Left forelimb (tissue), 1 donor: Measurements from ENCODE around the gene FXYD6.

Experiments used
- DNase-seq: peaks from one replicate; pipeline ENCODE4 v3.0.0-alpha.2; 2018; ENCODE audit warnings: low spot score

Gene FXYD6

DNA sequence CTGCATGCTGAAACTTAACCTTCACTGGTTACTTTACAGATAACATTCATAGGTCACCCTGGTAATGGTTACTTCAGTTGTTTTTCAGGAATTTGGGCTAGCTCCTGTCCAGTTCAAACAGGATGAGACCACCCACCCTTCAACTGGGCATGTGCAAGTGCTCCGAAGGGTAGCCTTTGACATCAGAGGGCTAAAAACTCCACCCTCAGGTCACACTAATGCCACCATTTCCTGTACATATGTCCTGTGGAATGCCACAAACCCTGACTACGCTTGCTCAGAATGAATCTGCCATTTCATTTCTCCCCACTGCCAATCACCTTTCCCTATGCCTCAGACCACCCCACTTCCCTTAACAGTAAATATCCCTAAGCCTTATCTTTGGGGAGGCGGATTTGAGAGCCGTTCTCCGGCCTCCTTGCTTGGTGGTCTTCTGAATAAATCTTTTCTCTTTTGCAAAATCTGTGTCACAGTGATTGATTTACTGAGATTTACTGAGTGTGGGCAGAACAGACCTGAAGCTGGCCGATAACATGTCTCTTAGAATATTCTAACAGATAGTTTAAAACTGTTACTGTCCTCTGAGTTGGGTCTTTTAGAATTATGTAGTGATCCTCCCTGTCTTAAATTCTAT, 26.6 kb downstream of the FXYD6 start:
- peak; percentile 15 for DNase-seq

DNA sequence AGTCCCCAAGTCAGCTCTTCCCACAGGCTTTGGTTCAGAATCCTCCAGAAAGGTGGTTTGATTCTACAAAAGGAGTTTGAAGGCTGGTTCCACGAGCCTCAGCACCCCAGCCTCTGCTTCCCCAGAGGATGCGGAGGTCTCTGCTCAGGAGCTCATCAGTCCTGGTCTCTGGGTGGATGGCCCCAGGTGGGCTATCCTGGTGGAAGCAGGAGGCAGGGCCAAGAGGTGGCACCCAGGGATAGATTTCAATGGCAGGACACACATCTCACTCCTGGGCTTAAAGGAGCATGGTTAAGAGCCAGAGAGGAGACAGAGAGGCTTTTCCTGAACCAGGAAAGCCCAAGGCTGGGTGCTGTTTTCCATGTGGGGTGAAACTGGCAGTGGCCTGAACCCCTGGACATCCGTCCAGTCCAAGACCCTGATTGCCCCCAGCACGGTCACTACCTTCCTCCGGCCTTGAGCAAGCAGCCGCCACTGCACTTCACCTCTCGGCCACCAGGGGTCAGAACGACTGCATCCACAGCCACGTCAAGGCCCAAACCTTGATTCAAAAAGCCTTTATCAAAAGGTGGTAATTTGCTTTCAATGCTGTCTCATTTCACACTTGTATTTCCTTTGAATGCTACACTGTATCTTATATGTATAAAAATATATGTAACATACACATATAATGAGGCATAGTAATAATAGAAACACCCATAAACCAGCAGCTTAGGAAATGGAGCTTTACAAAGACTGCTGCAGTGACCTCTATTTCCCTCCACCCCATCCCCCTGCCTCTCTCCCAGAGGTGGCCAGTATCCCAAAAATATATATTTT, 32.6 kb downstream of the FXYD6 start:
- DNase-seq = peak; percentile 85

DNA sequence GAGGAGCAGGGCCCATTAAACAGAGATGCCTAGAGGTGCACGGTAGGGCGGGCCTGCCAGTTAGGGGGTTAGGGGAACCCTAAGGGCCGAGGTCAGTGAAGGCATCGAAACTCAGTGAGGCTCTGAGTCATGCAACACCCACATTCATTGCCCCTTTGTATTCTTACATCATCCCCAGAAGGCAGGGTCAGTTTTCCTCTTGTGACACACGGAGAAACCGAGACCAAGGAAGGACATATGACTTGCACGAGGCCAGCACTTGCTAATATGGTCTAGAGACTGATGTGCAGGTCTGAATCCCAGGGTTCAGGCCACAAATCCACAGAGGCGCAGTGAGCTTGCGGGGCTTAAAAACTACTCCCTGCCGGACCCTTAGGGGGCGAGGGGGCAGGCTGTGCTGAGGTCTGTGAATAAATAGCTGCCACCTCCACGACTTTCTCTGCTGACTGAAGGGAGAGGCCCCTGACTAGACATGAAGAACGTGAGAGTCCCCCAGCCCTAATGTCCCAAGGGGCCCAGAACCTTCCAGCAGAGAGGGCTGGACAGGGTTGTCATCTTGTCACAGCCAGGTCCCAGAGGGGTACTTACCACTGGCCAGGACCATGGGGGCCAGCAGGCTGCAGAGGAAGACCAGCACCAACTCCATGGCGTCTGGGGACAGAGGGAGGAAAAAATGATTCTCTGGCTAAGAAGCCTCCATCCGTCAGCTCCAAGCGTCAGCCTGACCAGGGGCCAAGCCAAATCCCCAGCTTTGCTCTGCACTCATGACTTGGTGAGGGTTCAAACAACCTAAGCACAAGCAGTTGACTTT, 34.1 kb downstream of the FXYD6 start:
- peak; percentile 61 for DNase-seq

DNA sequence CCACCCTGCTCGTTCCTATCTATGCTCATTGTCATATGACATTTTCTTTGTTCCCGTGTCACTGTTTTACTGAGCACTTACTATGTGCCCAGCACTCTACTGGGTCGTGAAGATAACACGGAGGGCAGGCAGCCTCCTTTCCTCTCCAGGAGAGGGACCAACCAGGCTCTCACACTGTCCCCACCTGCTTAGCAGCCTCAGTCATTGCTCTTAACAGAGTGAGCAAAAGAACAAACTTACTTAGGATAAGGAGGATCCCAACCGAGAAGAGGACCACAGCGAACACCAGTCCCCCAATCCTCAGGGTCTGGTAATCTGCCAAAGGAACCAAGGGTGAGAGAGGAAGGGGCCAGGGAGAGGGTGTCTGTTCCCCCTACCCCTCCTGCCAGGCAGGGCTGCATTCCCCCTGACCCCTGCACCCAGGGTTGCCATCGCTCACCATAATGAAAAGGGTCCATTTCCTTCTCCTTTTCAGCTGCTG, 34.9 kb downstream of the FXYD6 start:
- DNase-seq = peak; percentile 41

DNA sequence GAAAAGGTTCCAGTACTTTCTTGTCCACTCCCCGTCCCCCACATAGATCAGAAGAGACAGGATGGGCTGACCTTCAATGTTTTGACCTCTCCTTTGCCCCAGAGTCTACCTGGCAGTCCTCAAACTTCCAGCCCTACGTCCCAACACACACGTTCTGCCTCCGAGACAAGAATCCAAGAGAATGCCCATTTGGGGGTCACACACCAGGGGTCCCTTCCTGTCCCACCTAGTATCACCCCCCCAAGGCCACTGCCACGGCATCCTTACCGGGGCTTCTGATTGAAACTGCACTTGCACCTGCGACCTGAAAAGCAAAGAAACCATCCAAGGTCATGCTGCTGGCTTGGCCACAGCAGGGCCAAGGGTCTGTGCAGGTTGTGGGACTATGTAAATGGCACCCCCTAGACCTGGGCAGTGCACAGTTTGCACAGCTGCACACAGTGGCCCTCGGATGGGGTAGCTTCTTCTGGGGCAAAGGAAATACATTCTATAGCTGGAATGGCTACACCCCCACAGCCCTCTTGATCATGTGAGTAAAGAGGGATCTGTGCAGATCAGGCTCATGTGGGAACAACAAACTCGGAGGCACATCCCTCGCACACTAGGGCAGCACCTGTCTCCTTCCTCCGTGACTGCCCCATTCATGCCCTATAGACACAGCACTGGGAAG, 35.4 kb downstream of the FXYD6 start:
- peak; percentile 46 for DNase-seq

DNA sequence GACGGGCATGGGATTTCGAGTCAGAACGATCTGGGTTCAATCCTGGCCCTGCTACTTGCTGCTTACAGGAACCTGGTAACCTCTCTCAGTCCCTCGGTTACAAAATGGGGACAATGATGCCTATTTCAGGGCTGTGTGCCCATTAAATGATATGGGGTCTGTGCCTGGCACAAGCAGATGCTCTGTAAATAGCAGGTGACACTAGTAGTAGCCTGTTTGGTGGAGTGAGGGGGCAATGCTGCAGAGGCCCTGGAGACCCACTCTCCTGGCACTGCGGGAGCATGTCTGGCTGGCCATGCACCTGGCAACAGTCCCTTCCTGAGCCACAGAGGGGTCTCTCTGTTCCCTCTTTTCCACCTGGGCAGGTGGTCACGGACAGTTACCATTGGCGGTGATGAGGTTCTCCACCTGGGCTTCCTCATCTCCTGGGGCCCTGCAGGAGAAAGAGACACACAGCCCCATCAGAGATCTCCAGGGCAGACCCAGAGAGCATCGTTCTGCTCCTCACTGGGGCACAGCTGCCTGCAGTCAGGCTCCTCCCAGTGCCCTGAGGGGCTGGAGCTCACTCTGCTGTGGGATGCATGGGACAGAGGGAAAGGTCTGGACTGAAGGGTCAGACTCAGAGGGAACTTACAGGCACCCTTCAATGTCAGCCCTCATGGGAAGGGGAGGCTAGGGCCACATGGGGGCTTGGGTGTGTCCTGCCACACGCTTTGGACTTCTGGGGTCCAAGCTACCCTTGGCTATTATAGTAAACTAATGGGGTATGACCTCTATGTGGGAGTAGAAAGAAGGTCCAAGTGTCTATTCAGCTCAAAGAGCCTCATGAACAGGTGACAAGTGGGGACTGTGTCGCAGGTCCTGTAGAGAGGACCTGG, 36.3 kb downstream of the FXYD6 start:
- DNase-seq = peak; percentile 36

DNA sequence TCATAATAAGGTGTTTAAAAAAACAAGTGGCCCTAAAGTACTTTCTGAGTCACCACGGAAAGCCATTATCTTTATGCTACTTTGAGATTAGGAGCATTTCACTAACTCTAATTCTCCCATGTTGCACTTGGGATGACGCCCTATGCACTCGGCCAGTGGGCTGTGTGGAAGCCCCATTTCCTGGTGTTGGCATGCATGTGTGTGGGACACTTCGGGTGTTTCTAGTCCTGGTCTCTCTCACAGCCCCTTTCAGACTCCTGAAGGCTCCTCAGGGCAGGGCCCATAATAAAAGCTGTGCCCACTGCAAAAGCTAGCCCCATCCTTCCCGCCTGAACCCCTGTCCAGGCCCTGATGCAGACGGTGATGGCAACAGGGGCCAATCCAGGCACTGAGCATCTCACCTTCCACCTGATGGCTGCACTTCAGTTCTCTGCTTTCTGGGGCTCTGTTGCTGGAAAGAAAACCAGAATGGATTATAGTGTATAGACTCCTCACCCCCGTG, 37.0 kb downstream of the FXYD6 start:
- peak; percentile 26 for DNase-seq

DNA sequence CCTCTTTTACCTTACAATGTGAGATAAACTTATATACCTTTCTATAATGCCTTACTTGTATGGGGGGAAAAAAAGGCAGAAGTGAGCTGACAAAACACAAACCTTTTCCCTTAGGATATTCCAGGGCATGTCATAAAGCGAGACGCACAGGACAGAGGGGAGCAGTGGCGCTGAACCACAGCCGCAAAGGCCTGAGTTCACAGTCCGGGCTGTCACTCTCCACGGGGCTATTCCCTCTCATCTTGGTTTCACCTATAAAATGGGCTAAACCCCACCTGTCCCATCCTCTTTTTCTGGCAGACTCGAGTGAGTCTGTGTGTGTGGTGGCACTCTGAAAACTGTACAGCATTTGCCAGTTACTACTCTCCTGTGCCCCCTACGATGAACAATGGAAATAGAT, 37.6 kb downstream of the FXYD6 start:
- DNase-seq = peak; percentile 50

DNA sequence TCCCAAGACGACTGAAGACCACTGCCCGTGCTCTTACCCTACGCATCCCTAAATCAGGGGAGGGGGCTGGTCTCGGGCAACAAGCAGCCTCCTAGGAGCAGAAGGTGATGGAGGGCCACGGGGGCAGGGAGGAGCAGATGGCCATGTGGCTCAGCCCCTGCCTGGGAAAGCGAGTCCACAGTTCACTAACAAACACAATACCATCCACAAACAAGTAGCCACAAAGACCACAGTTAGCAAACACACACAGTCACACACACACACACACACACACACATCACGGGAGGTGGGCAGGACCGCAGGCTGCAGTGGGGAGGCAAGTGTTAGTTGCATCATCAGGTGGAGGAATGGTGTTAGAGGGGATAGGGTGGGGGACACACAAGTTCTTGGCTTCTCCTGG, 38.7 kb downstream of the FXYD6 start:
- peak; percentile 33 for DNase-seq

DNA sequence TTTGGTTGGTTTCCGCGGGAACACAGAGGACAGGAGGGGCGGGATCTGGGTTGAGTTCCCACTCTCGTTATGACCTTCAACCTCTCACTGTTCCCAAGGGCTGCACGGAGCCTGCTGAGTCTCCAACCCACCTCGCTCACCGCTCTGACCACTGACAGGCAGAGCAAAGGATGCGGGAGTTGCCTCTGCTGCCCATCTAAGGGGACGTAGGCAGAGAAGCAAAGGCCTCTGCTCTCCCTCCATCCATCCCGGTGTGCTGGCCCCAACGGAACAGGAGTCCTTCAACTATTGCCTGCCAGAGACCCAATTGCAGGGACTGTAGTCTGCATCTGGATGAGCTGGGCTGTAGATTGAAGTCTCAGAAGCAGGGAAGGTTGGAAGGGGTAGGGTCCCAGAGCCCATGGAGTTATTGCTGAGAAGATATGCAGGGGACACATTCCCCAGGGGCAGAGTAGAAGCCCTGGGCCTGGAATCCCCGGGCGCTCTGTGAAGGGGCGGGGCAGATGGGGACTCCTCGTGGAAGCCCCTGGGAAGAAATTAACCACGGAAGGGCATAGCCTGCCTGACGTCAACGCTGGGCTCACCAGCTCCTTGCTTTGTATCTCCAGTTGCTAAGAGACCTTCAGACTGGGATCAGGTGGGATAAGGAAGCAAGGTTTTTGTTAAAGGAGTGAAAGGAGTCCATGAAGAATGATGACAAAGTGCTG, 39.2 kb downstream of the FXYD6 start:
- DNase-seq = peak; percentile 37

DNA sequence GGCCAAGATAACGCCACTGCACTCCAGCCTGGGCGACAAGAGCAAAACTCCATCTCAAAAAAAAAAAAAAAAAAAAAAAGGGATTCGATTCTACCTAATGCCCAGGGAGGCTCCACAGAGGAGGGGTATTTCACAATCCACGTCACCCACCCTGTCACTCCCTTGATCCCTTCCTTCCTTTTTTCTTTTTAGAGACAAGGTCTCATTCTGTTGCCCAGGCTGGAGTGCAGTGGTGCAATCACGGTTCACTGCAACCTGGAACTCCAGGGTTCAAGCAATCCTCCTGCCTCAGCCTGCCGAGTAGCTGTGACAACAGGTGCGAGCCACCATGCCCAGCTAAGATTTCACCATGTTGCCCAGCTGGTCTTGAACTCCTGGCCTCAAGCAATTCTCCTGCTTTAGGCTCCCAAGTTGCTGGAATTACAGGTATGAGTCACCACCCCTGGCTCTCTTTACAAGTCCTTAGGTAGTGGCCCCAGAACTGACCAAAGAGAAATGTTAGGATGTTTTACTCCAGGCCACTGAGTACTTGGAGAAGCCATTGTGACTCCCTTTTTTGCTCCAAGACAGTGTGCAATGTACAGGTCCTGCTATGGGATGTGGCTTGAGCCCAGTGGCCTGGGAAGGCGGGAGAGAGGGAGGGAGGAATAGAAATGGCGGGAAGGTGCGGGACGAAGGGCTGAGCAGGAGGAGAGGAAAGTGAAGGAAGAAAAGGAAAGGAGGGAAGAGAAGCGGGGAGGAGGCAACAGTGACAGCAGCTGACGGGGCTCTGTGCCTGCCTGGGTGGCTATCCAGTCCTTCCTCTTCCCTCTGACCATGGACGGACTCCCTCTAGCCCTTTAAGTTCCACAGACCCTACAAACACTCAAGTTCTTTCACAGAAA, 40.1 kb downstream of the FXYD6 start:
- DNase-seq = peak; percentile 22

DNA sequence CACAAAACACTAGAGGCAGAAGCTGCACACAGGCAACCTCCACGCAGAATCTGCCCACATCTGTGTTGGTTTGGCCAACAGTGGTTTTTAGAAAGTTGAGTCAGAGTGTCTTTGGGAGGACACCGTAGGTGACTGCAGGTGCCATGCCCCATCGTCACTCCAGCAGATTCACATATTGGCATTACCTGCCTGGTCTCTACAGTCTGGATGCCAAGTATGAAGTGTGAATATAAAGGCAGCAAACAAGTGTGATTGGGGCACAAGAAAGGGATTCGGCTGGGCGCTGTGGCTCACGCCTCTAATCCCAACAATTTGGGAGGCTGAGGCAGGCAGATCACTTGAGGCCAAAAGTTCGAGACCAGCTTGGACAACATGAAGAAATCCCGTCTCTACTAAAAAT, 40.9 kb downstream of the FXYD6 start:
- peak; percentile 42 for DNase-seq

DNA sequence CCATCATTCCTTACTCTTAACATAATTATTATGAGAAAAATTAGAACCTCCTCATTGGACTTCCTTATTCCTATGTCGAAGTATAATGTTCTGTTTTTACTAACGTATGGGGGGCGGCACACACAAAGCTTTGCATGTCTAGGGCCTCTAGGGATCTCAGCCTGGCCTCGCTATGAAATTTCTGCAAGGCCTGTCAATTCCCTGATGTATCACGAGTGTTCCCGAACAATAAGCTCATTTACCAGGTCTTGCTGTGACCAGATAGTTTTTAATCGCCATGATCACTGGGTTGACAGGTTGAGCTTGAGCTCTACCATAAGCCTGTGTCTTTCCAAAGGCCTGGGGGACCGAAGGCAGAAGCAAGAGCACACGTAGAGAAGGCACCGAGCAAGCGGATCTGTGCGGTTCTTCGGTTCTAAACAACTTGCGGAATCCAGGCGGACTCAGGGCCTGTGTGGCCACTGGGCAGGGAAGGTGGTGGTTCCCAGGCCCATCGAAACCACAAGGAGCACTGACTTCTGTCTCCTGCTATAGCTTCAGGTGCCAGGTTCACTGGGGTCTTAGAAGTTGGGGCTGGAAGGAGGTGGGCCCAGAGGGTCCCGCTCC, 41.5 kb downstream of the FXYD6 start:
- DNase-seq = peak; percentile 37

DNA sequence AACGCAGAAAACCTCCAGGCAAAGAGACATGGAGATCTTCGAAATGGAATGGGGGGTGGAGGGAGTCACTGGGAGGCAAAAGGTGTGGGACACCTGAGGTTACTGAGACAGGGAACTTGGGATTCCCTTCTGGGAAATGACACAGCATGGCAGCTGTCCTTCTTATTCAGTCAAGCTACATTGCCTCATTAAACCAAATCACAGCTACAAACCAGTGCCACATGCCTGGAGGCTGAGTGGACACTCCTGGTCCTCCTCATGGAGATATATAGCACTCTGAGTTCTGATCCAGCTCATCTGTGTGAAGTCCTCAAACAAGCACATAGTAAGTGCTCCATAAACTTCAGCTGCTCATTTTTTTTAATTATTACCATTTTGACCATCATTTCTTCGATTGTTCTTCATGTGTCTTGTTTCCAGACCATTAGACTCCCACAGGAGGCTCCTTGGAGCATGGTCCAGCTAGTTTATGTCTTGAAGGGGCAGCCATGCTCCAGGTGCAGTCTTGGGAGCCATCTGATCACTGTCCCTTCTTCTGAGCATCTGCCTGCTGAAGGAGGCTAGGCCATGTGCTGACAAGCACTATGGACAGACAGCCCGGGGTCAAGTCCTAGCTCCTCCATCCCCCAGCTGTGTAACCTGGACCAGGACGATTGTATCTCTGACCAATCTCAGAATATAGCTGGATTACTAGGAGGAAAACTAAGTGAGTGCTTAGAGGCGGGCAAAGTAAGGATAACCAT, 42.2 kb downstream of the FXYD6 start:
- peak; percentile 20 for DNase-seq

DNA sequence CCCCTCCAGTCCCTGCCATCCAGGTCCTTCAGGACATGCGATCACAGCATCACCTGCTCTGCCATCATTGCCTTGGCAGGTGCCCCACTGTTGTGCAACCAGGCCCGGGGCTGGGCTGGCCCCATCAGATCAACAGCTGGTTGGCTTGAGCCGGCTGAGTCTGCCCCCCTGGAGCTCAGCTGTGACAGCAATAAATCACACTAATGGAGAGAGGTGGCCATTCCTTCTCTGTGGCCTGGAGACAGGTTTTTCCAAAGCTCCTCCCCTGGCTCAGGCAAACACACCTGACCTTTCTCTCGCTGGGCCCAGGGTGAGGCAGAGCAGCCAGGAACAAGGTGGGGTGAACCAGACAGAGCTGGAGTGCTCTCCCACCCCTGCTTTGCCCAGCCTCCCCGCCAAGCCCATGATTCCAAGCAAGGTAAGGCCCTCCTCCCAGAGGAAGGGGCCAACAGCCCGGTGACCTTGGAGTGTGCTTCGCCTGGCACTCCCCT, 43.0 kb downstream of the FXYD6 start:
- peak; percentile 66 for DNase-seq

DNA sequence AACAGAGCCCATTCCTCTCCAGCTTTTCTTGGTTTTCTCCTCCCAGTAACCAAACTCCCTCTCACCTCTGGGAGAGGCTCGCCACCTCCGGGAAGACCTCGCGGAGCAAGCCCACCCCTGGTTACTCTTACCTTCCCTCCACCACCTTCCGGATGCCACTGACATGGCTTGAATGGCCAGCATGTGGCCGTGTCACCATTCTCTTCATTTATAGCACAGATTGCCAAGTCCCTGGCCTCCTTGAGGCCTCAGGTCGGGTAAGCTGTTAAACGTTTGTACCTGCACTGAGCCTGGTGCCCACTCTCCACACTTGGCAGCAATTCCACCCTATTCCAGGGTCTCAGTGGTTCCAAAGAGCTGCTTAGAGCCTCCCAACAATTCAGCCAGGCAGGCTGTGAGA, 43.9 kb downstream of the FXYD6 start:
- DNase-seq = peak; percentile 40

DNA sequence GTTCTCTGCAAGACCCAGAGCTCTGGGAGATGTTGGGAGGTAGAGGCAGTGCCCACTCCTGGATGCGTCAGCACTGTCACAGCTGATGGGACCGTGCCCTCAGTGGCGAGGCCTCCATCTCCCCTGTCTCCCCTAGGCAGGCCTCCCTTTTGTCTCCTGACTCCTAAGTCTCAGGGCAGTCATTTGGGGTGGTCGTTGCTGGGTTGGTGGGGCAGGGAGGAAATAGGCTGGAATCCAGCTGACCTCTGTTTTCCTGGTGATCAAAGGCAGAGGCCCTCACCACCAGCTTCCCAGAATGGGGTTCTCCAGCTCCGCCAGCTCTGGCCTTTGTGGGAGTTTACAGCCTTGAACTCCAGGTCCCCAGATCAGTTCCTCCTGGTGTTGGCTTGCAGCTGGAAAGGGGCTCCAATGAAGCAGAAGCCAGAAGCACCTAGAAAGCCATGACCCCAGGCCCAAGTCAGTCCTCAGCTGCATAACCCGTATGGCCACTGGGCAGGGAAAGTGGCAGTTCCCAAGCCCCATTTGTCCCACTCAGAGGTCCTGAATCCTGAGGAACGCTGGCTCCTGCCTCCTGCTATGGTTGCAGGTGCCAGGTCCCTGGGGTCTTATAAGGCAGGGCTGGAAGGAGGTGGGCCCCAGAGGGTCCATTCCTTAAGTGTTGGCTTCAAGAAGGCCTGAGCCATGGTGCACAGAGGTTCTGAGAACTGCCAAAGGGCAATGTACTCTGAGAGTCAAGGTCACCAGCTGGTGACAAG, 44.6 kb downstream of the FXYD6 start:
- DNase-seq = peak; percentile 36
